Mammary epithelial cell (primary cell): Measurements from ENCODE around the gene PRKCSH.

Experiments used
- EZH2 ChIP-seq: IDR thresholded peaks from 2 replicates; pipeline ENCODE4 v1.6.1; 2012; ENCODE audit warnings: low read length, inconsistent platforms, borderline replicate concordance
- TF ChIP-seq, protein P1 (sequence below), 2 donors: IDR thresholded peaks in 1 of 2; conservative IDR thresholded peaks in 1 of 2; 2 replicates each; pipeline ENCODE4 v1.5.1; 2011 to 2012; ENCODE audit warnings: inconsistent platforms in 2 of 2, low read length in 2 of 2, mild to moderate bottlenecking in 2 of 2, control low read depth in 1 of 2, low read depth in 1 of 2; ENCODE audit not compliant: insufficient read depth in 1 of 2; ENCODE audit errors: extremely low read depth in 1 of 2

- TF ChIP-seq, protein P1, sequence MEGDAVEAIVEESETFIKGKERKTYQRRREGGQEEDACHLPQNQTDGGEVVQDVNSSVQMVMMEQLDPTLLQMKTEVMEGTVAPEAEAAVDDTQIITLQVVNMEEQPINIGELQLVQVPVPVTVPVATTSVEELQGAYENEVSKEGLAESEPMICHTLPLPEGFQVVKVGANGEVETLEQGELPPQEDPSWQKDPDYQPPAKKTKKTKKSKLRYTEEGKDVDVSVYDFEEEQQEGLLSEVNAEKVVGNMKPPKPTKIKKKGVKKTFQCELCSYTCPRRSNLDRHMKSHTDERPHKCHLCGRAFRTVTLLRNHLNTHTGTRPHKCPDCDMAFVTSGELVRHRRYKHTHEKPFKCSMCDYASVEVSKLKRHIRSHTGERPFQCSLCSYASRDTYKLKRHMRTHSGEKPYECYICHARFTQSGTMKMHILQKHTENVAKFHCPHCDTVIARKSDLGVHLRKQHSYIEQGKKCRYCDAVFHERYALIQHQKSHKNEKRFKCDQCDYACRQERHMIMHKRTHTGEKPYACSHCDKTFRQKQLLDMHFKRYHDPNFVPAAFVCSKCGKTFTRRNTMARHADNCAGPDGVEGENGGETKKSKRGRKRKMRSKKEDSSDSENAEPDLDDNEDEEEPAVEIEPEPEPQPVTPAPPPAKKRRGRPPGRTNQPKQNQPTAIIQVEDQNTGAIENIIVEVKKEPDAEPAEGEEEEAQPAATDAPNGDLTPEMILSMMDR (conservative IDR thresholded peaks at IDR 0.05 in 1 of 2, IDR thresholded peaks at IDR 0.05 in 1 of 2; ENCODE audit: extremely low read depth in 1 of 2, insufficient read depth in 1 of 2, low read depth in 1 of 2, low read length in 2 of 2) = no peak
- TF ChIP-seq EZH2 = no peak
These were observed 13.6 kb downstream of the PRKCSH start for GRCh38 chr19:11448923-11449554.
